Common myeloid progenitor, CD34-positive (primary cell): ENCODE data around the gene OSTF1.

Experiments
- CTCF ChIA-PET: fragments of 350-600 bp; sonication (Branson Sonifier 250); formaldehyde crosslinking; loops from one replicate; lab custom pipeline; 2021; ENCODE audit warnings: antibody characterized with exemption; lab: Charles Lee
- POLR2A ChIA-PET: fragments of 350-600 bp; sonication (Branson Sonifier 250); formaldehyde crosslinking; loops from one replicate; lab custom pipeline; 2021; ENCODE audit warnings: antibody characterized with exemption; lab: Charles Lee
- DNase-seq, 3 donors: peaks; one replicate each; pipeline versions ENCODE4 v3.0.0 to v3.0.0-alpha.2; 2013
- H3K27ac ChIP-seq, 2 experiments: 1 replicate in 1 of 2; 2 replicates in 1 of 2; pipeline ENCODE4 v1.7.0; 2013; ENCODE audit warnings: inconsistent platforms in 2 of 2, low read length in 2 of 2, mild to moderate bottlenecking in 2 of 2, low read depth in 1 of 2, moderate library complexity in 1 of 2; ENCODE audit not compliant: severe bottlenecking in 2 of 2, insufficient read depth in 1 of 2, poor library complexity in 1 of 2
- H3K27me3 ChIP-seq, 5 experiments: replicated peaks in 2 of 5; 1 replicate in 3 of 5; 2 replicates in 2 of 5; pipeline versions ENCODE4 v1.6.1 to v1.7.0; 2013; ENCODE audit warnings: low read length in 4 of 5, mild to moderate bottlenecking in 2 of 5, moderate library complexity in 2 of 5, inconsistent platforms in 1 of 5; ENCODE audit not compliant: insufficient read depth in 5 of 5, control insufficient read depth in 4 of 5
- H3K36me3 ChIP-seq, 4 experiments: 1 replicate in 2 of 4; 2 replicates in 2 of 4; pipeline versions ENCODE4 v1.6.1 to v1.7.0; 2013; ENCODE audit warnings: low read length in 3 of 4, control low read depth in 1 of 4, mild to moderate bottlenecking in 1 of 4; ENCODE audit not compliant: control insufficient read depth in 4 of 4, insufficient read depth in 4 of 4
- H3K4me1 ChIP-seq, 4 experiments: 1 replicate in 3 of 4; 2 replicates in 1 of 4; pipeline versions ENCODE4 v1.6.1 to v1.7.1; 2013; ENCODE audit warnings: low read length in 3 of 4, mild to moderate bottlenecking in 3 of 4, control low read depth in 1 of 4, inconsistent platforms in 1 of 4, moderate library complexity in 1 of 4; ENCODE audit not compliant: control insufficient read depth in 4 of 4, insufficient read depth in 4 of 4; ENCODE audit errors: control extremely low read depth in 1 of 4
- H3K4me3 ChIP-seq, 7 experiments: 1 replicate in 4 of 7; 2 replicates in 3 of 7; pipeline versions ENCODE4 v1.5.1 to v1.7.0; 2013; ENCODE audit warnings: mild to moderate bottlenecking in 7 of 7, low read length in 6 of 7, moderate library complexity in 6 of 7, inconsistent platforms in 2 of 7, low read depth in 2 of 7, control low read depth in 1 of 7; ENCODE audit not compliant: insufficient read depth in 4 of 7, control insufficient read depth in 1 of 7; ENCODE audit errors: extremely low read depth in 1 of 7
- H3K9me3 ChIP-seq, 5 experiments: 1 replicate in 4 of 5; 2 replicates in 1 of 5; pipeline versions ENCODE4 v1.6.1 to v1.7.1; 2013; ENCODE audit warnings: low read length in 4 of 5, mild to moderate bottlenecking in 2 of 5, inconsistent platforms in 1 of 5, low read depth in 1 of 5, moderate library complexity in 1 of 5; ENCODE audit not compliant: control insufficient read depth in 4 of 5, insufficient read depth in 2 of 5; ENCODE audit errors: control extremely low read depth in 1 of 5
- WGBS: methylation state at CpG from one replicate; pipeline ENCODE4 v1.1.5; 2013; ENCODE audit not compliant: insufficient coverage; 5-methylcytosine and 5-hydroxymethylcytosine counted together

OSTF1 gene

DNA sequence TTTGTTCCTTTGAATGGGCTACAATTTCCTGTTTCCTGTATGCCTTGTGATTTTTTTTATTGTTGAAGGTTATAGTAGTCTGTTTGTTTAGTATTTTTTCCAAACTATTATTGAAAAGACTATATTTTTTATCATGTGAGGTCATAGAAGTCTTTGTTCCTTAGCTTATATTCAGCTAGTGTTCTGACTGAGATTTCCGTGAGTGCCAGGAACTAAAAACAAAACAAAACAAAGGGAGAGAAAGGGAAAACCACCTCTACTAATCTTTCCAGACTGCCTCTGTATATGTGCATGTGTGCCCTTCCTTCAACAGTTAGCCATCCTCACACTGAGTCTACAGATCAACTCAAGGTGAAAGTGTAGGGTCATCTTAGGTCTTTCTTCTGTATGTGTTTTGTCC, 79.0 kb downstream of the OSTF1 start:
- CTCF ChIA-PET: no interaction called here
- Histone ChIP-seq H3K36me3 (peaks cover 0 to 2% (median 0%) of the 10 kb centered on the region in 4 experiments), H3K4me3 (no peak overlapping the region), H3K4me1 (peaks cover 0 to 3% (median 1%) of the 10 kb centered on the region in 4 experiments), H3K27me3 (no peaks in the 10 kb centered on the region), H3K27ac (no peak overlapping the region), H3K9me3 (peaks cover 0 to 23% (median 3%) of the 10 kb centered on the region in 5 experiments)
- no CpG with 5 or more reads among the region's 1 CpG for WGBS
- POLR2A ChIA-PET: no interaction called here
- no peak for DNase-seq

DNA sequence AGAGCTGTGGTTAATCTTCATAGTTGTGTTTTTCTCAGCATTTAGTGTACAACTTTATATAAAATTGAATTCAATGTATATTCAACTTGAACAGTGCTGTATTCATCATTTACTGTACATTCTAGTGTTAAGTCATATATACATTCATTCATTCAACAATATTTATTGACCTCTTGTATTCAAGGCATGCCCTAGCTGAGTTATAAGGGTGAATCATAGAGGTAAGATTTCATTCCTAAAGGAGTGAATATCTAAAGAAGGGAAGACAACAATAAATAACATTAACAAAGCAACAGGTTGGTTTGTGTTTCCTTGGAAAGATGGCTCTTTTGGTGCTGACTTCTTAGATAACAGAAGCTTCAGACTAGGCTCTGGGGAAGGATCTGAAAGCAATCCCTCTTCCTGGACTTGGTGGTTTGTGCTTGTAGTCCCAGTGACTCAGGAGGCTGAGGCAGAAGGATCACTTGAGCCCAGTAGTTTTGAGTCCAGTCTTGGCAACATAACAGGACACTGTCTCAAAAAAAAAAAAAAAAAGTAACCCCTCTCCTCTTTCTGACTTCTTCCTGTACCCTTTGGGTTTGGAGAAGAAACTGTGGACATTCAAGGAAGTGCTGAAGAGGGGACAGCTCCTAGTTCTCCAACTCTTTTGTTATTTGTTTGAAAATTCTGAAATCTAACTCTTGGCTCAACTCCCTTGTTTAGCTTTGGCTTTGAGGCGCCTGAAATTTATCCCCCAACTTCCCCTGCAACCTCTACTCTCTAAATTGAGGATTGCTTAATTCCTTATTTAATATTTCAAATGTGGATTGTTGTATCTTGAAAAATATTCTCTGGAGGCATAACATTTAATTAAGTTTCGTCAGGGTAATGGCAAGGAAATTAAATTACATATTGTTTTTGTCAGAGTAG, 80.2 kb downstream of the OSTF1 start:
- Histone ChIP-seq H3K36me3 (peaks cover 0 to 2% (median 0%) of the 10 kb centered on the region in 4 experiments), H3K27ac (no peak overlapping the region), H3K9me3 (peaks cover 0 to 20% (median 3%) of the 10 kb centered on the region in 5 experiments), H3K27me3 (no peaks in the 10 kb centered on the region), H3K4me3 (no peak overlapping the region), H3K4me1 (peaks cover 0 to 3% (median 1%) of the 10 kb centered on the region in 4 experiments)
- no peak for DNase-seq
- POLR2A ChIA-PET: no interaction called here
- CTCF ChIA-PET: interaction anchor here (1.2 to 1.3 kb wide), 2 partner anchors 17 to 21 kb away, joined by 3 to 5 read pairs; no protein-coding TSS in a partner anchor
- 100% methylated on average over 1 of the region's 2 CpGs for WGBS

DNA sequence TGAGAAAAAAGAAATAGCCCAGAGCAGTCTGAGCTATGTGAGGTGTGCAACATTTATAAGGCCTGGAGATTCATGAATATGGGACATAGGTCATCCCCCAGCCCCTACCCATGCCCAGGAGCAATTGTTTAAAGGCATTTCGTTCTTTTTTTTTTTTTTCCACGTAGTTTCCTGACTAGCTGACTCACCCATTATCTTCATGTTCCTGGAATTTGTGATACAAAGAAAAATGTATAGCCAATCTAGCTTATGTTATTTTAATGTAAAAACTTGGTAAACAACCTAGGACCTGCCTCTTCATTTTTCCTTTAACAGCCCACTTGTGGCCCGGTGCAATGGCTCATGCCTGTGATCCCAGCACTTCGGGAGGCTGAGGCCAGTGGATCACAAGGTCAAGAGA, 81.3 kb downstream of the OSTF1 start:
- no peak for DNase-seq
- Histone ChIP-seq H3K27me3 (no peaks in the 10 kb centered on the region), H3K36me3 (peaks cover 0 to 2% (median 0%) of the 10 kb centered on the region in 4 experiments), H3K4me3 (no peak overlapping the region), H3K9me3 (peaks cover 0 to 16% (median 3%) of the 10 kb centered on the region in 5 experiments), H3K4me1 (peaks cover 0 to 3% (median 1%) of the 10 kb centered on the region in 4 experiments), H3K27ac (no peak overlapping the region)
- CTCF ChIA-PET: interaction anchor here (1.3 kb wide), 1 partner anchor 22 kb away, joined by 5 read pairs; no protein-coding TSS in a partner anchor
- POLR2A ChIA-PET: interaction anchor here (0.6 kb wide), 1 partner anchor 329 kb away, joined by 3 read pairs; no protein-coding TSS in a partner anchor
- WGBS: 93% methylated on average over 2 of the region's 4 CpGs

DNA sequence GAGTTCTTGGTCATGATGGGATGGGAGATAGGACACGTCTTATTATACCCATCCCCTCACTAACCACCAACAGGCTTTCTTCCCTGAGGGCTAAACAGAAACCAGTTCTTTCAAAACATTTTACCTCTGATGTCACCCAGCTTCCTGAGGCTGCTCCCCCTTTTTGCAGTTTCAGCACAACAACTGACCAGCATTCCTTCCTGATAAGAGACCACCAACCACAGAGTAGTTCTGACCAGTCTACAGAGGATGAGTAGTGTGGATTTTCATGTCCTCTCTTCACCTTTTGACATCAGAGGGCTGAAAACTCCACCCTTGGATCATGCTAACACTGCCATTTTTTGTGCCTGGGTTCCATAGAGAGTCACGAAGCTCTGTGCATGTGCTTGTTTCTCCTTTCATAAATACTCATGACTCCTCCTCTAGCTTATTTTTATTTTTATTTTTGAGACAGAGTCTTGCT, 82.6 kb downstream of the OSTF1 start:
- H3K4me1 ChIP-seq: peaks cover 0 to 3% (median 1%) of the 10 kb centered on the region in 4 experiments
- H3K27me3 ChIP-seq: no peaks in the 10 kb centered on the region
- H3K36me3 ChIP-seq: peaks cover 0 to 2% (median 0%) of the 10 kb centered on the region in 4 experiments
- H3K4me3 ChIP-seq: no peak overlapping the region
- H3K27ac ChIP-seq: no peak overlapping the region
- DNase-seq: peak in 1 of 3 donors; percentile 10
- WGBS: no CpG with 5 or more reads among the region's 2 CpGs
- ChIA-PET CTCF (interaction anchor here (1.3 to 1.5 kb wide), 2 partner anchors 9 to 78 kb away, joined by 3 to 4 read pairs; no protein-coding TSS in a partner anchor), POLR2A (no interaction called here)
- peaks cover 0 to 10% (median 3%) of the 10 kb centered on the region in 5 experiments for H3K9me3 ChIP-seq

DNA sequence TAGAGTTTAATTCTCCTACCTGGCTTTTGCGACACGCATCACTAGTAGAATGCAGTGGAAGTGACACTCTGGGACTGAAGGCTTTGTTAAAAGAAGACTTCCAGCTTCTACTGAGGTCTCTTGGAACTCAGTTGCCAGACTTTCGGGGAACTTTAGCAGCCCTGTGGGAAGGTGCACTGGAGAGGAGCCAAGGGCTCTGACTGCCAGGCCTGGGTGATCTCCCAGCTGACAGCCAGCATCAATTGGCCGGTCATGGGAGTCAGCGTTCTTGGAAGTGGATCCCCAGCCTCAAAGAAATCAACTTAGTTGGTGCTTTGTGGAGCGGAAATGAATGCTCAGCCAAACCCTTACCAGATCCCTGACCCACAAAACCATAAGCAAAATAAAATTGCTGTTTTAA, 87.1 kb downstream of the OSTF1 start:
- DNase-seq: no peak
- ChIA-PET POLR2A (no interaction called here), CTCF (interaction anchor here (0.9 to 1.3 kb wide), 3 partner anchors 9 to 723 kb away, joined by 3 to 4 read pairs (median 4); no protein-coding TSS in a partner anchor)
- Histone ChIP-seq H3K27me3 (no peaks in the 10 kb centered on the region), H3K36me3 (no peaks in the 10 kb centered on the region), H3K4me1 (peaks cover 0 to 3% (median 1%) of the 10 kb centered on the region in 4 experiments), H3K4me3 (no peak overlapping the region), H3K27ac (no peak overlapping the region), H3K9me3 (peaks cover 0 to 2% (median 0%) of the 10 kb centered on the region in 5 experiments)
- 100% methylated on average over 4 of the region's 6 CpGs for WGBS

DNA sequence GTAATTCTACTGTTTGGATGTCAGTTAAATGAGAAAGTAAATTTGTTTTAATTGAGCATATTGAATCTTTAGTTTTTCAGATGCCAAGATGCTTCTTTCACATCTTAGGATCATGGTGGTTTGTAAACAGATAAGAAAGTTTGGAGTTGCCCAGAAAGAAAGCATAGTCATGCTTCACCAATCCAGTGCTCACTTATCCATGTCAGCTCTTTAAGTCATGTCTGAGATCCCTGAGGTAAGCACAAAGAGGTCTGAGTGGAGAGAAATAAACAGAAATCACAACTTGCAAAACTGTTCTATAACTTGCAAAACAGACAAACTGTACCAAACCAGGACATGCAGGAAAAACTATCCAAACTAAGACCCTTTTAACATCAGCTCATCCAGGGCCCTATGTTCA, 87.7 kb downstream of the OSTF1 start:
- H3K36me3 ChIP-seq: no peaks in the 10 kb centered on the region

More for the DNA sequence above, 87.7 kb downstream of the OSTF1 start:
- Histone ChIP-seq H3K27ac (no peak overlapping the region), H3K4me3 (no peak overlapping the region), H3K27me3 (no peaks in the 10 kb centered on the region), H3K4me1 (no peaks in the 10 kb centered on the region), H3K9me3 (peaks cover 0 to 2% (median 0%) of the 10 kb centered on the region in 5 experiments)
- ChIA-PET CTCF (interaction anchor here (1.2 to 1.3 kb wide), 2 partner anchors 8 to 722 kb away, joined by 3 to 4 read pairs; no protein-coding TSS in a partner anchor), POLR2A (no interaction called here)
- no peak for DNase-seq
